ENCODE results near the gene ZNF19. TPM values are rescaled to one million over a fixed set of nuclear protein-coding genes. Genes with fewer than 3 reads are reported as not detected.

ZNF19 gene
- total and polyA plus RNA-seq, 2 experiments from 2014 or later, result 3.7 to 4.1 TPM

GRCh38 chr16:71441348-71442050 is 47.6 kb downstream of the ZNF19 start:
- Histone ChIP-seq H3K27ac (no peak overlapping the region), H2AFZ (no peak overlapping the region), H3K4me2 (no peak overlapping the region), H3K27me3 (no peaks in the 10 kb centered on the region), H3K36me3 (replicated peaks; ENCODE audit: insufficient read depth, low read depth) (no peaks in the 10 kb centered on the region), H3K79me2 (no peaks in the 10 kb centered on the region), H3K4me3 (no peak overlapping the region), H3K4me1 (ENCODE audit: insufficient read depth) (no peaks in the 10 kb centered on the region), H3K9me3 (ENCODE audit: low read depth) (no peaks in the 10 kb centered on the region), H4K20me1 (ENCODE audit: insufficient read depth, poor library complexity, severe bottlenecking) (no peaks in the 10 kb centered on the region), H3K9me2 (replicated peaks; ENCODE audit: insufficient read depth) (no peaks in the 10 kb centered on the region)
- TF ChIP-seq EZH2phosphoT487 (IDR thresholded peaks at IDR 0.05; ENCODE audit: low read depth, severe bottlenecking, unreplicated experiment) (no peak), EZH2 (IDR thresholded peaks at IDR 0.05; ENCODE audit: borderline replicate concordance) (no peak)
- no peak for DNase-seq (ENCODE audit: low spot score)
- WGBS (ENCODE audit: low lambda C conversion rate, missing lambda C conversion rate), result 96% methylated on average over 33 of the region's 71 CpGs

- DNase-seq (ENCODE audit: low spot score), result no peak
- Histone ChIP-seq H3K79me2 (no peaks in the 10 kb centered on the region), H3K9me2 (replicated peaks; ENCODE audit: insufficient read depth) (no peaks in the 10 kb centered on the region), H3K27ac (no peak overlapping the region), H3K9me3 (ENCODE audit: low read depth) (no peaks in the 10 kb centered on the region), H3K4me3 (no peak overlapping the region), H3K27me3 (no peaks in the 10 kb centered on the region), H3K36me3 (replicated peaks; ENCODE audit: insufficient read depth, low read depth) (no peaks in the 10 kb centered on the region), H3K4me1 (ENCODE audit: insufficient read depth) (no peaks in the 10 kb centered on the region), H3K4me2 (no peak overlapping the region), H2AFZ (no peak overlapping the region), H4K20me1 (ENCODE audit: insufficient read depth, poor library complexity, severe bottlenecking) (no peaks in the 10 kb centered on the region)
- WGBS (ENCODE audit: low lambda C conversion rate, missing lambda C conversion rate), result 64% methylated on average over 24 of the region's 25 CpGs
- TF ChIP-seq EZH2 (IDR thresholded peaks at IDR 0.05; ENCODE audit: borderline replicate concordance) (no peak), CTCF (IDR thresholded peaks at IDR 0.05; ENCODE audit: poor library complexity) (peak; percentile 13)
These were observed 48.3 kb downstream of the ZNF19 start for GRCh38 chr16:71440669-71441347.

GRCh38 chr16:71439523-71439922 is 49.6 kb downstream of the ZNF19 start:
- Histone ChIP-seq H3K9me2 (replicated peaks; ENCODE audit: insufficient read depth) (no peaks in the 10 kb centered on the region), H2AFZ (no peak overlapping the region), H3K27ac (no peak overlapping the region), H3K79me2 (no peaks in the 10 kb centered on the region), H4K20me1 (ENCODE audit: insufficient read depth, poor library complexity, severe bottlenecking) (no peaks in the 10 kb centered on the region), H3K27me3 (no peaks in the 10 kb centered on the region), H3K4me3 (no peak overlapping the region), H3K36me3 (replicated peaks; ENCODE audit: insufficient read depth, low read depth) (no peaks in the 10 kb centered on the region), H3K4me2 (no peak overlapping the region), H3K4me1 (ENCODE audit: insufficient read depth) (no peaks in the 10 kb centered on the region), H3K9me3 (ENCODE audit: low read depth) (no peaks in the 10 kb centered on the region)
- 53% methylated on average over 3 of the region's 3 CpGs for WGBS (ENCODE audit: low lambda C conversion rate, missing lambda C conversion rate)
- no peak for TF ChIP-seq EZH2 (IDR thresholded peaks at IDR 0.05; ENCODE audit: borderline replicate concordance)
- no peak for TF ChIP-seq CTCF (IDR thresholded peaks at IDR 0.05; ENCODE audit: poor library complexity)
- no peak for TF ChIP-seq EZH2phosphoT487 (IDR thresholded peaks at IDR 0.05; ENCODE audit: low read depth, severe bottlenecking, unreplicated experiment)
- DNase-seq (ENCODE audit: low spot score), result no peak

- no peak for DNase-seq (ENCODE audit: low spot score)
These were observed 52.7 kb downstream of the ZNF19 start for GRCh38 chr16:71436473-71436872.

More at GRCh38 chr16:71436473-71436872, 52.7 kb downstream of the ZNF19 start:
- Histone ChIP-seq H3K9me3 (ENCODE audit: low read depth) (no peaks in the 10 kb centered on the region), H4K20me1 (ENCODE audit: insufficient read depth, poor library complexity, severe bottlenecking) (no peaks in the 10 kb centered on the region), H3K79me2 (no peaks in the 10 kb centered on the region), H3K4me3 (no peak overlapping the region), H2AFZ (no peak overlapping the region), H3K27me3 (no peaks in the 10 kb centered on the region), H3K9me2 (replicated peaks; ENCODE audit: insufficient read depth) (no peaks in the 10 kb centered on the region), H3K27ac (no peak overlapping the region), H3K4me2 (no peak overlapping the region), H3K4me1 (ENCODE audit: insufficient read depth) (no peaks in the 10 kb centered on the region), H3K36me3 (replicated peaks; ENCODE audit: insufficient read depth, low read depth) (no peaks in the 10 kb centered on the region)
- 86% methylated on average over 7 of the region's 7 CpGs for WGBS (ENCODE audit: low lambda C conversion rate, missing lambda C conversion rate)
- no peak for TF ChIP-seq CTCF (IDR thresholded peaks at IDR 0.05; ENCODE audit: poor library complexity)
- TF ChIP-seq EZH2 (IDR thresholded peaks at IDR 0.05; ENCODE audit: borderline replicate concordance), result no peak
- TF ChIP-seq EZH2phosphoT487 (IDR thresholded peaks at IDR 0.05; ENCODE audit: low read depth, severe bottlenecking, unreplicated experiment), result no peak

Data from hepatocyte (in vitro differentiated cells).